Measurements from ENCODE around the gene FUT8.
A peak's percentile ranks its signal among the peaks of the same experiment; 100 is the strongest.

FUT8 gene

DNA sequence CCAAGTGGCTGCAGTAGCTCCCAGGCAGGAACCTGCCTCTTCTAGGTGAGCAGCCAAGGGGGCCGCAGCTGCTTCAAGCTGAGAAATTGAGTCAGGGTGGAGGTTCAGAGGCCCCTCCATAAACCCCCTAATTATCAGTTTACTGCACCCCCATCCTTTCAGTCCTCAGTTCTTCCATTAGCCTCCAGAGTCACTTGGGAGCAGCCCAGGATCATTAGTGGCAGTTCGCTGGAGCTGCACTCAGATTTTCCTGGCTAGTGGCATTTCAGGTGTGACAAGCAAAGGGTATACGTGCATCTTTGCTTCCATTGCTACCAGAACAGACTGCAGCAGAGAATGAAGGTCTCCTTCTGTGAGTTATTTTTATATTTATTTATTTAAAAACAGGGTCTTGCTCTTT lies 358.7 kb downstream of the FUT8 start:
- DNase-seq (ENCODE audit: low read depth, low spot score), result no peak

- no peak for DNase-seq (ENCODE audit: low read depth, low spot score)
These were observed 359.9 kb downstream of the FUT8 start for GRCh38 chr14:65772466-65772865.

DNA sequence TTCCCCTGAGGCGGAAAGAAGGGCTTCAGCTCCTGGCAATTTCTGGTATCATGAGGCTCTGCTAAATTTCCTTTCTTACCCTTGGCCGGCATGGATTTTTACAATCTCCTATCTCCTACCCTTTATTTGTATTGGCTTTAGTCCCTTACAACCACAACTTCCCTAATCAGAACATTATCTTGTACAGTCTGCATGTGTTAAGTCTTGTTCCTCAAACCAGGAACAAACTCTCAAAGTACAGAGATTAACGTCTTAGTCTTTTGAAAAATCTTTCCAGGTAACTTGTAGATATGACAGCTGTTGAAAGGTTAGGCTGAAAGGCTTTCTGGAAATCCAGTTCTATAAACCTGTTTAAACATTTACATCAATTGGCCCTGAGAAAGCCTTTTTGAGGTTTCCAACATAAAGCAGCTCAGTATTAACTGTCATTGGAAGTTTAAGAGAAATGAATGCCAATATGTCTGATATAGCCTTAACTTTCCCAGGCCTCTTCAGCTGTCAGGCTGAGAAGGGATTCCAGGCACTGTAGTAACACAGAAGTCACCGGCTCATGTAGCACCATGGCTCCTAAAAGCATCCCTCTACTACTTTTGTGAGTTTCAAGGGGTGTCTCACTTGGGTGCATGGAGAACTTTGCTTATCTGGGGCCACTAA lies 360.5 kb downstream of the FUT8 start:
- no peak for DNase-seq (ENCODE audit: low read depth, low spot score)

GRCh38 chr14:65774041-65774440 lies 361.5 kb downstream of the FUT8 start:
- DNase-seq (ENCODE audit: low read depth, low spot score), result no peak

GRCh38 chr14:65776193-65776852 lies 363.8 kb downstream of the FUT8 start:
- DNase-seq (ENCODE audit: low read depth, low spot score), result no peak

DNA sequence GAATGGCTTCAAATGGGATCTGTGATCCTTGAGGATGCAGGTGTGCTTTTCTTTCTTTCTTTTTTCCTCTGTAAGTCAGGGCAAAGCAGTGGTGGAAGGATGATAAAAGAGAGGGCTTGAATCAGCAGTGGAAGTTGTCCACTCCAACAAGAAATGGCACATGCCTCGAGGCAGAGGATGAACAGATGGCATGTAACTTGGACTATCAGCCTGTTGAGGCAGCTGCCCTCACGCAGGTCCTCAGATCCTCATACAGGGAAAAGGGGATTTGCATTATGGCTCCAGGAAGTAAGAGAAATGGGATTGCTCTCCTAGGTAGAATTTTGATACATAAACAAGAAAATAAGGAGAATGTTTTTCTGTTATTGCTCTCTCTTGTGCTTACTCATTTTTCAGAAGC lies 368.0 kb downstream of the FUT8 start:
- DNase-seq (ENCODE audit: low read depth, low spot score), result no peak

DNA sequence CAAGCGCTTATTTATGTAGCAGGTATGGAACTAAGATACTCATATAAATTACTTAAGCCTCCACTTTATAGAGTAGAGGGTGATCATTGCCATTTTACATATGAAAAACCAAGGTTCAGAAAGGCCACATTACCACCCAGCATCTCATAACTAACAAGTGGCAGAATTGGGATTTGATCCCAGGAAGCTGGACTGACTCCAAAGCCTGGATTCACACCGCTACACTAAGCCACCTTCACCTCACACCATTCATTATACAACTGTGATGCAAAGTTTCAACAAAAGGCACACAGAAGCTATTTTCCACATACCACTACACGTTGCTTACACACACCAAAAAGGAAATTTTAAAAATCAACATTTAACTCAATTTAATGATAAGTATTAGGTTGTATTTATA lies 370.6 kb downstream of the FUT8 start:
- no peak for DNase-seq (ENCODE audit: low read depth, low spot score)

DNA sequence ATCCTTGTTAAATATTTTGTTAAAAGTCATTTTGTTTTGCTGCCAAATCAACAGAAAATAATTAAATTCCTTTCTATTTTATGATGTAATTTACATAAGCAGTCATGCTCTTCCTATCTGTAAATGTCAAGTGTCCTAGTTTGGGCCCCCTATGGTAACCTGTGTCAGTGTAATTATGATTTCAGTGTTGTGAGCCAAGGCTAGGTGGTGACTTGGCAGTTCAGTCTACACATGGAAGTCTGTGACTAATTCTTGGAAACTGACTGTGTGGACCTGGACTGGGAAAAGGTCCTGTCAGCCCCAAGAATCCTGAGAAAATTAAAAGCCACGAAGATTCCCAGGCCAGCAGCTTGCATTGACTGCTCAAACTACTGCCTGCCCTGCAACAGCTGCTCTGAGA lies 371.0 kb downstream of the FUT8 start:
- DNase-seq (ENCODE audit: low read depth, low spot score), result no peak

DNA sequence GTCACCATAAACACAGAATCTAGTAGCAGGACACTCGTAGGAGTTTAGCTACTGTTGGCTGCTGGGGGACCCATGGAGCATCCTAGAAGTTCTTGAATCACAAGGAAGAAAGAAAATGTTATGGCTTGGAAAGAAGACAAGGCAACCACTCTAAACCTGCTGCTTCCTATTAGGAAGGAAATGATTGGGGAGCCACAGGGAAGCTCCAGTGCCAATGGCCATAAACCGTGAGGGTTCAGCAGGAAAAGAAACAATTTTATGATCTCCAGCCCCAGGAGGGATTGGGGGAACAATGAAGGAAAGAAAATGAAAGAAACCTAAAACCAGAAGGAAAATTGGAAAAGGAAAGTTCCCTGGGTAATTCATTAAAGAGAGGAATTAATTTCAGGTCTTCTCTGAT lies 372.0 kb downstream of the FUT8 start:
- DNase-seq (ENCODE audit: low read depth, low spot score), result no peak

DNA sequence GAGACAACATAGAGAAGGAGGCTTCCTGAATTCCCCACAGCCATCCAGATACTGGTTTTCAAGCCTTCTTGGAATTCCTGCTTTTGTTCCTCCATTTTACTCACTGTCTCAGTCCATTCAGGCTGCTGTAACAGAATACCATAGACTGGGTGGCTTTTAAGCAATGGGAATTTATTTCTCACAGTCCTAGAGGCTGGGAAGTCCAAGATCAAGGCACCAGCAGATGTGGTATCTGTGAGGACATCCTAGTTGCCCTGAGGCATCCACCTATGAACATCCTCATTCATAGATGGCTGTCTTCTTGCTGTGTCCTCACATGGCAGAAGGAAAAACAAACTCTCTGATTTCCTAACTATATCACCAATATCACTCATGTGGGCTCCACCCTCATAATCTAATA lies 374.9 kb downstream of the FUT8 start:
- DNase-seq (ENCODE audit: low read depth, low spot score), result no peak

DNA sequence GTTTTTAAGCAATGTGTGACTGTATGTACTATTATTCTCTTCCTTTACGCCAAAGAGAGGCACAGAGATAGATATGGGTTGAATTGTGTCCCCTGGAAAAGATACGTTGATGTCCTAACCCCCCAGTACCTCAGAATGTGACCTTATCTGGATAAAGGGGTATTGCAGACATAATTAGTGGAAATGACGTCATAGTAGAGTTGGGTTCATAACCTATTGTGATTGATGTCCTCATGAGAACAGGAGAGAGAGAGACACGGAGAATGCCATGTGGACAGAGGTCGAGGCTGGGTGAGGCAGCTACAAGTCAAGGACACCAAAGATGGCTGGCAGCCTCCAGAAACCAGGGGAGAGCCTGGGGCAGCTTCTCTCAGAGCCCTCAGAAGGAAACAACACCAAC lies 376.3 kb downstream of the FUT8 start:
- DNase-seq (ENCODE audit: low read depth, low spot score), result no peak

DNA sequence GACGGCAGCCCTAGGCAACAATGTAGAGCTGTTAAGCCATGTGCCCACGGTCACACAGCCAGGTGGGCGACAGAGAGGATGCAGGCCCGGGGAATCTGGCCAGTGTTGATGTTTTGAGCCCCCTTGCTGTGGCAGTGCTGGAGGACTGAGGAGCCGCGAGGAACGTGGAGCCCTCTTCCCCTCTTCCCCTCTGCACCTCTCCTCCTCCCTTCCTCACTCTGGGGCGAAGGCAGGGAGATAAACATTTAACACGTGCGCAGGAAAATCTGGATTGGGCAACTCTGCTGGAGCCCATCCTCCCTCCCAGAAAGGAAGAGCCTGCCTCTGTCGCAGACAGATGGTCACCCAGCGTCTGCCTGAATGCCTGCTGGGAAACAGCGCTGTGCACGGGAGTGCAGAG lies 376.8 kb downstream of the FUT8 start:
- DNase-seq (ENCODE audit: low read depth, low spot score), result no peak

DNA sequence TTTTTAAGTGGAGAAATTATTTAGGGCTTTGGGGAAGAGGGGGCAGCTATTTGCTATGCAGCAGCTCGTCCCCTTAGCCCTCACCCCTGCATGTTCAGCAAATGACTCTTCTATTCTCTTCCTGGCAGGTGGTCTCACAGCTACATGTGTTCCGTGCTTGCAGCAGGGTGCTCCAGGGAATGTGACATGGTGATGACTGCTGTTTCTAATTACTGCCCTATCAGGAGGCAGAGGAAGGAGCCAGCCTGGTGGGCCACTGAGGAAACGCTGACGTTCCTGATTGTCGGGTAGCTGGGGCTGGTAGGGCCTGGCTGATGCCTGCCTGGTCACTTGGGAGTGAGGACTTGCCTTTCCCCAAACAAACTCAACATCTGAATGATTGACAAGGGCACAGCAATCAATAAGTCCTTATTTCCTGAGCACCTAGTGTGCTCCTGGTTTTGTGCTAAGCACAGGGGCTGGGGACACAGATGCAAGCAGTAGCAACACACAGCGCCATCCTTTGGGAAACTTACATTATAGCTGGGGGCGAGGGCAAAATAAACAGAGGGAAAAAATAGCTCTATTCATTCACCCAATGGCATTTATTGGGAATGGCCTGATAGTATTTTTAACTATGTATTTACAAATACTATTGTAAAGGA lies 377.8 kb downstream of the FUT8 start:
- peak; percentile 37 for DNase-seq (ENCODE audit: low read depth, low spot score)

DNA sequence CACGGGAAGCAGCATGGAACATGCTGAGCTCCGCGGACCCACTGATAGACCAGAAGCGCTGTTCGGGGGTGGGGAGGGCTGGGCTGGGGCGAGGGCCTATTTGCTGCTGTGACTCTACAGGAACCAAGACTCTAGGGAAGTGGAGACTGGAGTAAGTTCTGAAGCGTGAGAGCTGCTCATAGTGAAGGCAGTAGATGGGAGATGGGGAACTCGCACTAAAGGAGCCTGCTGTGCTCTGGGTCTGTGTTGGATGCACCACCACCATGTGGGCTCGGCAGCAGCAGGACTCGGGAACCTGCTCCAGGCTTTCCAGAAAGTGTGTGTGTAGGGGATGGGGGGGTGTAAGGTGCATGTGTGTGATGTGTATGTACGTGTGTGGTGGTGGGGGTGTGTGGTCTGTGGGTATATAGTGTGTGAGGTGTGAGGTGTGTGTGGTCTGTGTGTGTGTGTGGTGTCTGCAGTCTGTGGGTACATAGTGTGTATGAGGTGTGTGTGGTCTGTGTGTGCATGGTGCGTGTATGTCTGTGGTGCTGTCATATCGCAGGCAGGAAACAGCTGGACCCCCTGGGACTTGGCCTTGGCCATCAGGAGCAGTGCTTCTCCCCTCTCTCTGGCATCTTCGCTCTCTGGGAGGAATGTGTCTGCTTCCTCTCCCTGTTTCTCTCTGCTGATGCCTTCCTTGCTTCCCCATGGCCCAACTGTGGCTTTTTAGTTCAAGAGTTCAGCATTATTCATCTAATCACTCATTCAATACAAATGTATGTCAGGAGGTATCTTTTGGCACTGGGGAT lies 378.9 kb downstream of the FUT8 start:
- DNase-seq (ENCODE audit: low read depth, low spot score), result no peak

DNA sequence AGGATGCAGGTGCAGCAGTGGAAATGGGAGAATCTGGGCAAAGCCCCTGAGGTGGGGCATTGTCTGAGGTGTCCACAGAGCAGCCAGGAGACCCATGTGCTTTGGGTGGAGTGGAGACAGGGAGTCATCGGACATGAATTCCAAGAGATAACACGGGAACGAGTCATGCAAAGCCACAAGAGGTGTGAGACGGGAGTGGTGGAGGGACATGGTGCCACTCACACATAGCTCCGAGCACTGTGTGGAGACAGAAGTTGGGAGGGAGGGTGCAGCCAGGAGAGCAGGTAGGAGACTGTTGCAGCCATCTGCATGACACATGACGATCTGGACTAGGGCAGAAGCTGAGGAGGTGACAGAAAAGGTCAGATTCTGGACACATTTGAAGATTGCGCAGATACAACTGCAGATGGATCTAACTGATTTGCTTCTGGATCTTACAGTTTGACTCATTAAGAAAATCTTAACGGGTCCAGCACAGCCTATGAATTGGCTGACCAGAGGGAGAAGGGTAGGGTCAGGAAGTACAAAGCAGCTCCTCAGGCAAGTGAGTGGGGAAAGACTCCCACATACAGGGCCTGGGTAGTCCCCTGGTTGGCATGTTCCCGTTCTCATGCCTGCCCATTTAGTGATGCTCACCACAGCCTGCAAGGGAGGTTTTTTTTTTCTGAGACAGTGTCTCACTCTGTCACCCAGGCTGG lies 379.8 kb downstream of the FUT8 start:
- DNase-seq (ENCODE audit: low read depth, low spot score), result no peak
